ENCODE data around the gene PPARGC1A.

GRCh38 chr4:23782778-23783437 is 106.9 kb downstream of the PPARGC1A start:
- TF ChIP-seq CTCF (conservative IDR thresholded peaks at IDR 0.05), result no peak
- no peak for TF ChIP-seq ZFX (IDR thresholded peaks at IDR 0.05)
